HCT116 (cell line): ENCODE results near the gene FKBP3. TPM values are rescaled to one million over a fixed set of nuclear protein-coding genes. Genes with fewer than 3 reads are reported as not detected.

Source experiments
- ATAC-seq: fragments of 200-7000 bp; cut with Tn5 transposase; 2 replicates; pipeline ENCODE4 v1.9.1; 2020; ENCODE audit warnings: mild to moderate bottlenecking, moderate library complexity
- BruUV-seq: library from RNA; stranded (reverse); fragments of 400-500 nt; replicated peaks from 2 replicates; lab custom pipeline; 2021; lab: Mats Ljungman, UMichigan
- CTCF ChIA-PET: fragments of 300-600 bp; sonication (Branson Sonifier 250); formaldehyde crosslinking; loops from one replicate; lab custom pipeline; 2021; ENCODE audit warnings: antibody characterized with exemption; lab: Charles Lee
- POLR2A ChIA-PET: fragments of 300-600, 350-600 bp; sonication (Branson Sonifier 250); formaldehyde crosslinking; loops from one replicate; lab custom pipeline; 2021; ENCODE audit warnings: antibody characterized with exemption; lab: Charles Lee
- RAD21 ChIA-PET, 2 experiments: fragments of 300-600 bp; sonication (Branson Sonifier 250); formaldehyde crosslinking; loops; one replicate each; lab custom pipeline; 2023; ENCODE audit warnings: low total read pairs in 2 of 2; ENCODE audit not compliant: uncharacterized antibody in 2 of 2, unreplicated experiment in 2 of 2, low non-redundant PET in 1 of 2; lab: Charles Lee
- DNase-seq: peaks from one replicate; pipeline ENCODE4 v3.0.0-alpha.2; 2010; ENCODE audit warnings: low read depth, low spot score
- H2AFZ ChIP-seq: fragments of 200-600 bp; shearing (Covaris generic), sonication (generic); 2 replicates; pipeline ENCODE4 v1.6.1; 2017; ENCODE audit warnings: low read depth, mixed run types, mixed read lengths, antibody characterized with exemption, low read length; ENCODE audit not compliant: poor library complexity, severe bottlenecking
- H3K27ac ChIP-seq: 2 replicates; pipeline ENCODE4 v1.5.1; 2012; ENCODE audit warnings: low read depth, low read length
- H3K27me3 ChIP-seq: fragments of 200-600 bp; sonication (generic); 2 replicates; pipeline ENCODE4 v1.6.1; 2016; ENCODE audit warnings: mixed run types, low read length, mixed read lengths; ENCODE audit not compliant: insufficient read depth
- H3K36me3 ChIP-seq, 2 experiments: fragments of 200-500 bp in 1 of 2; fragments of 200-600 bp in 1 of 2; sonication (Bioruptor generic) in 1 of 2; sonication (generic) in 1 of 2; 2 replicates each; pipeline versions ENCODE4 v1.5.1 to v1.6.1; 2014 to 2016; ENCODE audit warnings: low read length in 2 of 2, inconsistent platforms in 1 of 2, mixed read lengths in 1 of 2, mixed run types in 1 of 2; ENCODE audit not compliant: insufficient read depth in 2 of 2, control insufficient read depth in 1 of 2
- H3K4me1 ChIP-seq, 2 experiments: fragments of 200-600 bp in 1 of 2; sonication (generic) in 1 of 2; 2 replicates each; pipeline versions ENCODE4 v1.5.1 to v1.6.1; 2012 to 2017; ENCODE audit warnings: low read length in 2 of 2, inconsistent platforms in 1 of 2, mild to moderate bottlenecking in 1 of 2, mixed read lengths in 1 of 2, mixed run types in 1 of 2, moderate library complexity in 1 of 2; ENCODE audit not compliant: insufficient read depth in 2 of 2, control insufficient read depth in 1 of 2
- H3K4me2 ChIP-seq: fragments of 200-600 bp; sonication (generic); 2 replicates; pipeline ENCODE4 v1.6.1; 2017; ENCODE audit warnings: mixed run types, low read length, mixed read lengths
- H3K4me3 ChIP-seq, 2 experiments: fragments of 200-600 bp in 1 of 2; sonication (generic) in 1 of 2; replicated peaks in 1 of 2; 2 replicates each; pipeline ENCODE4 v1.5.1; 2011 to 2016; ENCODE audit warnings: low read length in 2 of 2, control low read depth in 1 of 2, low read depth in 1 of 2, mild to moderate bottlenecking in 1 of 2, mixed read lengths in 1 of 2, mixed run types in 1 of 2
- H3K79me2 ChIP-seq: fragments of 200-600 bp; sonication (generic); 2 replicates; pipeline ENCODE4 v1.6.1; 2017; ENCODE audit warnings: mild to moderate bottlenecking, mixed run types, low read length, moderate library complexity, mixed read lengths; ENCODE audit not compliant: insufficient read depth
- H3K9ac ChIP-seq: fragments of 200-600 bp; sonication (generic); 2 replicates; pipeline ENCODE4 v1.6.1; 2016; ENCODE audit warnings: low read length, mixed read lengths
- H3K9me2 ChIP-seq: fragments of 200-600 bp; sonication (generic), shearing (Covaris generic); 2 replicates; pipeline ENCODE4 v1.6.1; 2017; ENCODE audit warnings: mixed run types, mild to moderate bottlenecking, moderate library complexity; ENCODE audit not compliant: insufficient read depth
- H3K9me3 ChIP-seq, 2 experiments: fragments of 200-500 bp in 1 of 2; fragments of 200-600 bp in 1 of 2; sonication (Bioruptor generic) in 1 of 2; sonication (generic) in 1 of 2; 2 replicates each; pipeline ENCODE4 v1.6.1; 2014 to 2017; ENCODE audit warnings: low read length in 2 of 2, mixed read lengths in 2 of 2, inconsistent platforms in 1 of 2, low read depth in 1 of 2, mild to moderate bottlenecking in 1 of 2, mixed run types in 1 of 2, moderate library complexity in 1 of 2; ENCODE audit not compliant: control insufficient read depth in 1 of 2, insufficient read depth in 1 of 2
- H4K20me1 ChIP-seq: fragments of 200-600 bp; sonication (generic), shearing (Covaris generic); 2 replicates; pipeline ENCODE4 v1.6.1; 2017; ENCODE audit warnings: mixed run types, mild to moderate bottlenecking, moderate library complexity; ENCODE audit not compliant: insufficient read depth
- ATF3 ChIP-seq: IDR thresholded peaks from 2 replicates; pipeline ENCODE4 v1.6.1; 2012
- CBX3 ChIP-seq: IDR thresholded peaks from 2 replicates; pipeline ENCODE4 v1.6.1; 2012; ENCODE audit warnings: low read depth
- CEBPB ChIP-seq: IDR thresholded peaks from 2 replicates; pipeline ENCODE4 v1.6.1; 2012; ENCODE audit warnings: low read depth
- CTCF ChIP-seq, 3 experiments: fragments of 200-600 bp in 1 of 3; sonication (generic) in 1 of 3; IDR thresholded peaks in 2 of 3; conservative IDR thresholded peaks in 1 of 3; 2 replicates each; pipeline ENCODE4 v1.5.1; 2012 to 2017; ENCODE audit warnings: low read depth in 2 of 3, low read length in 2 of 3, antibody characterized with exemption in 1 of 3, borderline replicate concordance in 1 of 3, control low read depth in 1 of 3, mild to moderate bottlenecking in 1 of 3, mixed read lengths in 1 of 3, mixed run types in 1 of 3, moderate library complexity in 1 of 3; ENCODE audit not compliant: insufficient read depth in 1 of 3
- EGR1 ChIP-seq: IDR thresholded peaks from 2 replicates; pipeline ENCODE4 v1.6.1; 2012; ENCODE audit warnings: low read depth
- ELF1 ChIP-seq: IDR thresholded peaks from 2 replicates; pipeline ENCODE4 v1.6.1; 2012; ENCODE audit warnings: low read depth, borderline replicate concordance
- JUND ChIP-seq: IDR thresholded peaks from 2 replicates; pipeline ENCODE4 v1.6.1; 2012
- MAX ChIP-seq: IDR thresholded peaks from 2 replicates; pipeline ENCODE4 v1.6.1; 2012
- POLR2A ChIP-seq: IDR thresholded peaks from 2 replicates; pipeline ENCODE4 v1.7.0; 2011; ENCODE audit warnings: borderline replicate concordance; ENCODE audit not compliant: insufficient read depth, insufficient read length; ENCODE audit errors: extremely low read depth
- RAD21 ChIP-seq: IDR thresholded peaks from 2 replicates; pipeline ENCODE4 v1.6.1; 2012; ENCODE audit warnings: low read depth, mild to moderate bottlenecking
- REST ChIP-seq: IDR thresholded peaks from 2 replicates; pipeline ENCODE4 v1.6.1; 2012; ENCODE audit warnings: low read depth
- SRF ChIP-seq: IDR thresholded peaks from 2 replicates; pipeline ENCODE4 v1.6.1; 2012; ENCODE audit warnings: low read depth
- ZFX ChIP-seq: fragments of 450-650 bp; IDR thresholded peaks from 2 replicates; pipeline ENCODE4 v1.6.1; 2017
- ZNF274 ChIP-seq: fragments of 200-500 bp; sonication (Bioruptor generic); IDR thresholded peaks from 2 replicates; pipeline ENCODE4 v1.6.1; 2014; ENCODE audit warnings: mild to moderate bottlenecking, low read depth, low read length, inconsistent platforms
- intact Hi-C: fragments of 100-400 bp; cut with micrococcal nuclease; formaldehyde crosslinking; loops from 2 replicates; pipeline ENCODE4 v1.10.0; 2022
- total RNA-seq: library from RNA; stranded (reverse); gene quantifications from one replicate; pipeline ENCODE4 v1.2.1, GENCODE V29; 2021; ENCODE audit not compliant: unreplicated experiment

FKBP3 gene
- total RNA-seq, 1 experiment from 2014 or later: 67.8 TPM

GRCh38 chr14:45125754-45126153 lies 8.5 kb downstream of the FKBP3 start:
- no peaks in the 10 kb centered on the region for H3K9me3 ChIP-seq
- H3K27ac ChIP-seq: no peak overlapping the region
- ChIA-PET CTCF (no interaction called here), POLR2A (no interaction called here), RAD21 (no interaction called here)
- H3K4me1 ChIP-seq: no peaks in the 10 kb centered on the region
- DNase-seq (no peak), ATAC-seq (no peak)
- no peak overlapping the region for H3K4me3 ChIP-seq
- H4K20me1 ChIP-seq: no peaks in the 10 kb centered on the region
- H3K4me2 ChIP-seq: no peak overlapping the region
- H3K36me3 ChIP-seq: peaks cover 8 to 14% of the 10 kb centered on the region in 2 experiments; a peak in 3 of 4 replicates
- no peaks in the 10 kb centered on the region for H3K9me2 ChIP-seq
- no peaks in the 10 kb centered on the region for H3K27me3 ChIP-seq
- H3K79me2 ChIP-seq: peaks cover 14% of the 10 kb centered on the region
- H2AFZ ChIP-seq: no peak overlapping the region
- no peak for TF ChIP-seq CEBPB
- no peak for TF ChIP-seq CTCF (IDR thresholded peaks at IDR 0.05 in 2 of 3, conservative IDR thresholded peaks at IDR 0.05 in 1 of 3; ENCODE audit: borderline replicate concordance in 1 of 3, insufficient read depth in 1 of 3, low read depth in 2 of 3, low read length in 2 of 3)
- TF ChIP-seq ZFX: no peak
- TF ChIP-seq MAX: no peak
- TF ChIP-seq ELF1: no peak
- TF ChIP-seq RAD21: no peak
- BruUV-seq: no TSS peak
- no peak overlapping the region for H3K9ac ChIP-seq
- intact Hi-C loops: no loop called here

GRCh38 chr14:45123271-45123670 lies 11.0 kb downstream of the FKBP3 start:
- H3K27me3 ChIP-seq: no peaks in the 10 kb centered on the region
- ChIA-PET CTCF (no interaction called here), POLR2A (interaction anchor here (0.9 kb wide), 1 partner anchor 11 kb away, joined by 4 read pairs; the partner anchor contains the start of gene FKBP3), RAD21 (no interaction called here)
- no peaks in the 10 kb centered on the region for H3K9me3 ChIP-seq
- no peak overlapping the region for H3K27ac ChIP-seq
- H3K79me2 ChIP-seq: no peaks in the 10 kb centered on the region; the same call in 1 of the 2 replicates
- intact Hi-C loops: no loop called here
- no peak overlapping the region for H3K9ac ChIP-seq
- no peaks in the 10 kb centered on the region for H3K4me1 ChIP-seq
- no peak overlapping the region for H3K4me3 ChIP-seq
- H3K36me3 ChIP-seq: peaks cover 18 to 25% of the 10 kb centered on the region in 2 experiments; a peak in 3 of 4 replicates
- no peak for DNase-seq
- H3K9me2 ChIP-seq: no peaks in the 10 kb centered on the region
- no peak for ATAC-seq
- H4K20me1 ChIP-seq: no peaks in the 10 kb centered on the region
- BruUV-seq: no TSS peak
- no peak overlapping the region for H2AFZ ChIP-seq
- H3K4me2 ChIP-seq: no peak overlapping the region
- TF ChIP-seq JUND (no peak), ZNF274 (no peak), EGR1 (no peak), ATF3 (no peak), REST (no peak), ZFX (no peak), POLR2A (no peak), CEBPB (no peak), ELF1 (no peak), RAD21 (no peak), SRF (no peak), CBX3 (no peak)
